Stimulated activated CD4-positive, alpha-beta T cell treated with anti-CD3 and anti-CD28 coated beads, Interleukin-15, amount 100 ng/mL, for 1 hour (primary cell): ENCODE results near the gene NME7.
"Not testable (repeated sequence)": the region's sequence is repeated elsewhere in the genome, so short reads cannot be mapped to it uniquely, and the experiment has no call there.

ENCODE experiments used
- DNase-seq, 2 donors: peaks; one replicate each; pipeline ENCODE4 v3.0.0-alpha.2; 2020; ENCODE audit warnings: low read depth in 1 of 2, low spot score in 1 of 2

NME7 gene

GRCh38 chr1:169342096-169342495 is 25.5 kb downstream of the NME7 start:
- not testable (repeated sequence) for DNase-seq

- DNase-seq: no peak
Measured at GRCh38 chr1:169340882-169341281, 26.7 kb downstream of the NME7 start.

DNA sequence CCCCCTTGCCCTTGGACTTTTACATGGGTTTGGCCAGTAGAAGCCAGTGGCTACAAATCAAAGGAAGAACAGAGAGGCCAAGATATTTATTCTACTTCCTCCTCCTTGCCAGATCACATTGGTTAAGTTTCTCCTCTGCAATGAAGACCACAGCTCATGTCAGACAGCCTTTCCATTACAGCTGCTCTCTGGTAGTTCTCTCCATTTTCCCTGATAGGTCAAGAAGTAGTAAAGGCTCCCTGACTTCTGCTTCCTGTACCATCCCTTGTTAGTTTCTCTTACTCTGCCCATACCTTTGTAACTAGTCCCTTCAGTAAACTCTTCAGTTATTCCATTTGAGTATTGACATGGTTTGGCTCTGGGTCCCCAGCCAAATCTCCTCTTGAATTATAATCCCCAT is 27.8 kb downstream of the NME7 start:
- DNase-seq: no peak

DNA sequence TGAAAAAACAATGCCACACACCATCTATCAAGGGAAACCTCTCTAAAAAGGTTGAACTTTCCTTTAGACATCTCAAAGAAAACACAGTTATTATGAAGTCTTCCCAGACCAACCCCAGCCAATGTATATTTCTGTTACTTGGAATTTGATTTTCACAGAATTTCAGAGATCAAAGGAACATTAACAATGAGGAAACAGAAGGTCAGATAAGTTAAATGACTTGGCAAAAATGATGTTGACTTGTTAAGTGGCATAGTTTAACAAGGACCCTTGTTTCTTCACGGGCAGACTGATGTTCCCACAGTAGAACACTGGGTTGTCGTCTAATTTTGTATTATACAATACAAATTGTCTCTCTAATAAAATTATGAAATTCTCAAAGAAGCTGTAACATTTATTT is 29.0 kb downstream of the NME7 start:
- DNase-seq: no peak

GRCh38 chr1:169336947-169337715 is 30.5 kb downstream of the NME7 start:
- DNase-seq: not testable (repeated sequence)

DNA sequence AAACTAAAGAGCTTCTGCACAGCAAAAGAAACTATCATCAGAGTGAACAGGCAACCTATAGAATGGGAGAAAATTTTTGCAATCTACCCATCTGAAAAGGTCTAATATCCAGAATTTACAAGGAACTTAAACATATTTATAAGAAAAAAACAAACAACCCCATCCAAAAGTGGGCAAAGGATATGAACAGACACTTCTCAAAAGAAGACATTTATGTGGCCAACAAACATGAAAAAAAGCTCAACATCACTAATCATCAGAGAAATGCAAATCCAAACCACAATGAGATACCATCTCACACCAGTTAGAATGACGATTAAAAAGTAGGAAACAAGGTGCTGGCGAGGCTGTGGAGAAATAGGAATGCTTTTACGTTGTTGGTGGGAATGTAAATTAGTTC is 32.9 kb downstream of the NME7 start:
- DNase-seq: not testable (repeated sequence)

- DNase-seq: no peak
Measured at GRCh38 chr1:169330927-169331326, 36.7 kb downstream of the NME7 start.

DNA sequence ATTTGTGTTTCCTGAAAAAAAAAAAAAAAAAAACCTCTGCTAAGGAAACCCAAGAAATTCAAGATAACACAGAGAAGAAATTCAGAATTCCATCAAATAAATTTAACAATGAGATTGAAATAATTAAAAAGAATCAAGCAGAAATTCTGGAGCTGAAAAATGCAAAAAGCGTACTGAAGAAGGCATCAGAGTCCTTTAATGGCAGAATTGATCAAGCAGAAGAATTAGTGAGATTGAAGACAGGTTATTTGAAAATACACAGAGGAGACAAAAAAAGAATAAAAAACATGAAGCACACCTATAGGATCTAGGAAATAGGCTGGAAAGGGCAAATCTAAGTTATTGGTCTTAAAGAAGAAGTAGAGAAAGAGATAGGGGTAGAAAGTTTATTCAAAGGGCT is 38.2 kb downstream of the NME7 start:
- DNase-seq: no peak

- DNase-seq: no peak
Measured at GRCh38 chr1:169327875-169328274, 39.7 kb downstream of the NME7 start.

- DNase-seq: no peak
Measured at GRCh38 chr1:169326956-169327268, 40.7 kb downstream of the NME7 start.

DNA sequence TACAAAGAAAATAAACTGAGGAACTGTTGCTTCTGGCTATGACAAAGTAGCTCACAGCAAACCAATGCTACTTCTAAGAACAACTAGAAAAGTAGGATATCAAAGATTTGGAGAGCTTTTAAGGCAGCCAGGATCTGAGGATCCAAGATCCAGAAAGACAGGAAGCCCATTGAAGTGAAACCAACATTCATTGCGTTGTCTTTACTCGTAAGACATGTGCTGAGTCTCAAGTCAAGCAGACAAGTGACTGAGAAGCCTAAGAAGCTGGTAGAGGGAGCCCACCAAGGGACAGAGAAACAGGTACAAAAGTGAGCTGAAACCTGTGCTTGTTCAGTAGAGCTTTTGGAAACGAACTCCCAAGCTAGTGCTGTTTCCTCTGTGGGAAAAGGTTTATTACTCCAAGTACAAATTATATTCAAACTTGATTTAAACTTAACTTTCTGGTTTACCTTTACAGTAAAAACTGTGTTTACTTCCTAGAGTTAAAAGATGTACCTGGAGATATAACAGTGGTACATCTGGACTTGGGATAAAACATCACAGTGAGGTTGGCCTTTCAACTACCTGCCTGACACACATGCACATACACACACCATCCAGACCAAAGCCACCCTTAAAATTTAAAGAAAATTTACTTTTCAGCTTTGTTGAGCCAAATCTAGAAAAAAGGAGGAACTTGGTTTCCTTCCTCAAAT is 41.2 kb downstream of the NME7 start:
- no peak for DNase-seq

DNA sequence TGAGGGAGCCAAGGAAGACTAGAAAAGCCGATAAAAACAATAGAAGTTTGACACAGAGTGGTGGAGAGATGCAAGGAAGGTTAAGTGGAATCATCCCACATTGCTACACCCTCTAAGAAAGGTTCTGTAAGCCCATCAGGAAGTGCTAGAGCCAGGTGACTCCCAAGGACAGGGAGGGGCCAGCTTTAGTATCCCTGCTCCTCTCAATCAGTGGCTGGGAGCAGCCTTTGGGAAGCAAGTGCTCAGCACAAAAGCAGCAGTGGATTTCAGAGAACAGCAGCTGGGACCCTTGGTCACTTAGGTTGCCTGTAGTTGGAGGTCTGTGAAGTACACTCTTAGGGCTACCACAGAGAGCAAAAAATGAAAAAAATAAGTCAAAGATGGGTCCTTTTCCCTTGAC is 42.5 kb downstream of the NME7 start:
- no peak for DNase-seq

DNA sequence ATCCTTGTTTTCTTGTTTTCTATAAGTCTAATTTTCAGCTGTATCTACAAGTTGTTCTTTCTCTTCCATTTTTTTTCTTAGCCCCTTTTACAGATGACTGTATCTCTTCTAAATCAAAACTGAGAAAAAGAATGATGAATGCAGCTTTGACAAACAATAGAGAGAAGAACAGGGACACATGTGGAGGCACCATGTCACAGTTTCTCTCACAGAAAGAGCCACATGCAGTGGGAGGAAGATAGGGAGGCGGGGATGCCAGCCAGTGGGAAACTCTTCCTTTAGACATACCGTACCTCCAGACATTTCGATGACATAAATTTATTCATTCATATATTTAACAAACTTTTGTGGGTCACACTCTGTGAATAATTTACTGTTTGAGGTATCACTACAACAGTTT is 45.5 kb downstream of the NME7 start:
- DNase-seq: no peak

DNA sequence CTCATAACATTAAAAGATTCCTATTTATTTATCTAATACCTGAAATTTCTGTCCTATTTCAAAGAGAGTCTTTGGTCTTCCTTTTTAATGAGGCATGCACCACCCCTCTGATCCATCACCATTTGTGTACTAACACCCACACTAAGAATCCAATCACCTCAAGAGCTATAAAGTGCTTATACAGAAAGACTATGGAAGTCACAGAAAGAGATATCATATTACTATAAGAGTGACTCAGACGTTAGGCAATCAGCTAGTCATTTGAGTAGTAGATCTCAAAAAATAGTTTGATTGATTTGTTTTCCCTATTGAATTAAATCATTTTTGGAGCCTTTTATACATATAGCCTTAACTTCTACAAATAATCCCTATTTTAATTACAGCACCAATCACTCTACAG is 46.1 kb downstream of the NME7 start:
- no peak for DNase-seq

GRCh38 chr1:169318536-169319244 is 48.9 kb downstream of the NME7 start:
- no peak for DNase-seq

DNA sequence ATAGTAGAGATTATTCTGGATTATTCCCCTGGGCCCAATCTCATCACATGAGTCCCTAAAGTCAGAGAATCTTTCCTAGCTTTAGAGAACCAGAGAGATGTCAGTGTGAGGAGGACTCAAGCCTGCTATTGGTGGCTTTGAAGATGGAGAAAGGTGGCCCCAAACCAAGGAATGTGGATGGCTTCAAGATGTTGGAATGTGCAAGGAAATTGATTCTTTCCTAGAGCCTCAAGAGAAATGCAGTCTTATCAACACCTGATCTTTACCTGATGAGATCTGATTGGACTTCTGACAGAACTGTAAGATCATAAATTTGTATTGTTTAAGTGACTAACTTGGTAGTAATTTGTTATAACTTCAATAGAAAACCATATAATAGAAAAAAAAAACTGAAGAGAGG is 51.0 kb downstream of the NME7 start:
- no peak for DNase-seq

- peak in 1 of 2 donors; percentile 1 for DNase-seq
Measured at GRCh38 chr1:169312084-169312954, 55.3 kb downstream of the NME7 start.

DNA sequence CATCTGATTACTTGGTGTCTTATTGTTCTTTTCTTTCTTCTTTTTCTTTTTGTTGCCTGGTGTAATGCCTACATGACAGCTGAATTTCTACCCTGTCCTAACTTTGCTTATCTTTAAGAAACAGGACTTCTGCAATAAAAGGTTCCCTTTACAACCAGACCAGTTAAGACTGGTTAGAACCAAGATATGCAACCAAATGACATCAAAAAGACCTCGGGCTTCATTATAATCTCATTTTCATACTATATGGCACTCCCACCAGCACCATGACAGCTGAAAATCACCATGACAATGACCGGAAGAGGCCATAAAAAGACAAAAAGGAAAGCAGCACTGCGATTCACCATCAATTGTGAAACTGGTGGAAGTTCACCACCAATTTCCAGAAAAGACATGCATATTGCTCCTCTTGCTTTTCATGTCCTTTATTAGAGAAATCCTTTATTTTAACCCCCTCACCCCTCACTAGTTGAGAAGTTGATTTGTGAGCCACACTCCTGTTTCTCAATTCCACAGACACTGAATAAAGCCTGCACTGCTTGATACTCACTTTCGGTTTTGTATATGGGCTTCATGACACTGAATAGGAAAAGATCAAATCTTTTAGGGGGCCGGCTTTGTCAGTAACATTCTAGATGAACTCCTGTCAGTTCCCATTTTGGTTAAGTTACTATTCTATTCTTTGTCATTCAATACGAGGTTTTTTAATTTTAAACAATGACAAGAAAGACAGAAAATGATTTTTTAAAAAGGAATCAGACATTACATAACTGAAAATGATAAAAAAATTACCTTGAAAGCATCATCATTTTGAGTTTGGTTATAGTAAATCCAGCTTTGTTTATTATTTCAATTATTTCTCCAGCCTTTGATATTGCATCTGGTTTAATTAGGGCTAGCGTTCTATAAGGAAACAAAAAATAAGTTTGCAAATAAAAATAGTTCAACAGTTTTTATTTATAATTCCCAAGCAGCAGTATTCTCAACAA is 58.1 kb downstream of the NME7 start:
- no peak for DNase-seq

DNA sequence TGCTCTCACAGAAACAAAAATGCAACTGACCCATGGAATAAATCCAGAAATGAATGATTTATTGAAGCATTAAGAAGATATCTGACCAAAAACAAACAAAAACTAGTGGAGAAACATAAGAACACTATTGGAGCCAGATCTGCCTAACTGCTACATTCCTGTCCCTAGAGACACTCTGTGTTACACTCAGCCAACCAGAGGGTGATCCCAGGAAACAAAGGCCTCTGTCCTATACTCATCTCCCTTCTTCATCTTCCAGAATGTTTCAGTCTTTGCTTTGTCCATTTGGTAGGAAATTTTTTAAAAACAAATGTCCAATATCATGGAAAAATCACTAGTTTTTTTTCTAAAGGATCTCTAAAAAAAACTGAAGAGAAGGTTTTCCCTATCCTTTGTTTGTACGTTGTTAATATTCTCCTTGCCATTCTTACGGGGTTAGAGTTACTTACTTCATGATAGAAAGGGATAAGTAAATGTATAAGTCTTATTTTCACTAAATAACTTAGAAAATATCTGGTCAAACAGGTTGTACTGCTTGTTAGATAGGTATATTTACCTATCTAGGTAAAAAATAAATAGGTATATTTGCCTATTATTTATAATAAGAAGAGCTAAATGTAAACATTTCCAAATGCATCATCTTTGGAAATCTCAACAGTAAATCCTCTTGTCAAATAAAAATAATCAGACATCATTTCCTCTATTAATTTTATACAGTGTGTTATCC is 59.1 kb downstream of the NME7 start:
- DNase-seq: no peak
